IMR-90 (cell line): Measurements from ENCODE around the gene CEACAM1. TPM values are rescaled to one million over a fixed set of nuclear protein-coding genes. Genes with fewer than 3 reads are reported as not detected.

Experiments used
- ATAC-seq: fragments of 200-7000 bp; cut with Tn5 transposase; 2 replicates; pipeline ENCODE4 v1.9.1; 2020; ENCODE audit warnings: low read depth, mild to moderate bottlenecking, moderate library complexity
- BruUV-seq: library from RNA; stranded (reverse); fragments of 400-500 nt; replicated peaks from 2 replicates; lab custom pipeline; 2021; lab: Mats Ljungman, UMichigan
- CTCF ChIA-PET: fragments of 300-600 bp; formaldehyde crosslinking; extraction: SDS; loops from one replicate; lab custom pipeline; 2021; ENCODE audit warnings: antibody characterized with exemption; lab: Yijun Ruan, JAX
- POLR2A ChIA-PET: fragments of 300-600 bp; sonication (Branson Sonifier 250); formaldehyde crosslinking; loops from one replicate; lab custom pipeline; 2022; ENCODE audit warnings: antibody characterized with exemption; ENCODE audit not compliant: unreplicated experiment; lab: Charles Lee
- DNase-seq: peaks from one replicate; pipeline ENCODE4 v3.0.0; 2013
- H2AFZ ChIP-seq: replicated peaks from 2 replicates; pipeline ENCODE3; 2013; ENCODE audit warnings: low read length, mild to moderate bottlenecking; ENCODE audit not compliant: poor library complexity
- H2AK5ac ChIP-seq: 2 replicates; pipeline ENCODE4 v1.6.1; 2013; ENCODE audit warnings: low read depth, low read length, inconsistent platforms
- H2AK9ac ChIP-seq: replicated peaks from 2 replicates; pipeline ENCODE3; 2013; ENCODE audit warnings: mild to moderate bottlenecking, low read depth, low read length, moderate library complexity; ENCODE audit not compliant: poor library complexity
- H2BK120ac ChIP-seq: 2 replicates; pipeline ENCODE4 v1.6.1; 2013; ENCODE audit warnings: low read depth, low read length, inconsistent platforms
- H2BK15ac ChIP-seq: 3 replicates; pipeline ENCODE4 v1.6.1; 2013; ENCODE audit warnings: low read depth, low read length, inconsistent platforms
- H2BK20ac ChIP-seq: 2 replicates; pipeline ENCODE4 v1.6.1; 2013; ENCODE audit warnings: low read depth, mild to moderate bottlenecking, inconsistent platforms, low read length, moderate library complexity
- H2BK5ac ChIP-seq: 2 replicates; pipeline ENCODE4 v1.6.1; 2013; ENCODE audit warnings: mild to moderate bottlenecking, low read depth, low read length, inconsistent platforms; ENCODE audit not compliant: poor library complexity, severe bottlenecking
- H3K14ac ChIP-seq: replicated peaks from 2 replicates; pipeline ENCODE4 v1.6.1; 2013; ENCODE audit warnings: low read depth, low read length, inconsistent platforms
- H3K18ac ChIP-seq: 2 replicates; pipeline ENCODE4 v1.6.1; 2013; ENCODE audit warnings: low read depth, low read length, control low read depth
- H3K23ac ChIP-seq: 2 replicates; pipeline ENCODE4 v1.6.1; 2013; ENCODE audit warnings: low read depth, low read length, inconsistent platforms
- H3K27ac ChIP-seq: 2 replicates; pipeline ENCODE4 v1.5.1; 2013; ENCODE audit warnings: mild to moderate bottlenecking, control low read depth, low read length; ENCODE audit not compliant: insufficient read depth
- H3K27me3 ChIP-seq: 2 replicates; pipeline ENCODE4 v1.6.1; 2013; ENCODE audit warnings: low read length; ENCODE audit not compliant: control insufficient read depth, insufficient read depth
- H3K36me3 ChIP-seq: 2 replicates; pipeline ENCODE4 v1.6.1; 2013; ENCODE audit warnings: low read length, mixed read lengths; ENCODE audit not compliant: control insufficient read depth, insufficient read depth
- H3K4ac ChIP-seq: 2 replicates; pipeline ENCODE4 v1.6.1; 2013; ENCODE audit warnings: low read depth, low read length, inconsistent platforms
- H3K4me1 ChIP-seq: 2 replicates; pipeline ENCODE4 v1.6.1; 2013; ENCODE audit warnings: low read length, mixed read lengths; ENCODE audit not compliant: control insufficient read depth, insufficient read depth
- H3K4me2 ChIP-seq: 2 replicates; pipeline ENCODE4 v1.6.1; 2013; ENCODE audit warnings: low read depth, mild to moderate bottlenecking, control low read depth, low read length, moderate library complexity
- H3K4me3 ChIP-seq: 2 replicates; pipeline ENCODE4 v1.5.1; 2013; ENCODE audit warnings: low read depth, mild to moderate bottlenecking, control low read depth, low read length, moderate library complexity; ENCODE audit not compliant: insufficient read depth
- H3K56ac ChIP-seq: 2 replicates; pipeline ENCODE4 v1.6.1; 2013; ENCODE audit warnings: low read length, inconsistent platforms; ENCODE audit not compliant: insufficient read depth; ENCODE audit errors: extremely low read depth
- H3K79me1 ChIP-seq, 2 experiments: 2 replicates each; pipeline ENCODE4 v1.6.1; 2013; ENCODE audit warnings: low read length in 2 of 2, inconsistent platforms in 1 of 2, low read depth in 1 of 2
- H3K9ac ChIP-seq: 2 replicates; pipeline ENCODE4 v1.6.1; 2013; ENCODE audit warnings: low read depth, low read length, control low read depth
- H3K9me1 ChIP-seq: 2 replicates; pipeline ENCODE4 v1.6.1; 2013; ENCODE audit warnings: low read length, inconsistent platforms; ENCODE audit not compliant: insufficient read depth
- H3K9me3 ChIP-seq: 2 replicates; pipeline ENCODE4 v1.6.1; 2013; ENCODE audit warnings: low read length; ENCODE audit not compliant: control insufficient read depth, insufficient read depth
- H4K20me1 ChIP-seq: 2 replicates; pipeline ENCODE4 v1.6.1; 2013; ENCODE audit warnings: low read length, inconsistent platforms; ENCODE audit not compliant: insufficient read depth
- H4K5ac ChIP-seq: 2 replicates; pipeline ENCODE4 v1.6.1; 2013; ENCODE audit warnings: mild to moderate bottlenecking, low read depth, low read length, control low read depth
- H4K8ac ChIP-seq, 2 experiments: 2 replicates each; pipeline ENCODE4 v1.6.1; 2013; ENCODE audit warnings: low read depth in 2 of 2, low read length in 2 of 2, control low read depth in 1 of 2, inconsistent platforms in 1 of 2
- H4K91ac ChIP-seq: 2 replicates; pipeline ENCODE4 v1.6.1; 2013; ENCODE audit warnings: low read depth, low read length, inconsistent platforms; ENCODE audit not compliant: insufficient read depth
- BHLHE40 ChIP-seq: fragments of 150-350 bp; IDR thresholded peaks from 2 replicates; pipeline ENCODE4 v1.6.1; 2016; ENCODE audit warnings: mild to moderate bottlenecking, low read depth, low read length
- CEBPB ChIP-seq: IDR thresholded peaks from 2 replicates; pipeline ENCODE4 v1.6.1; 2012; ENCODE audit warnings: low read depth, low read length, improper control_type of control experiment
- CHD1 ChIP-seq: IDR thresholded peaks from 2 replicates; pipeline ENCODE4 v1.6.1; 2012; ENCODE audit warnings: low read depth, low read length, improper control_type of control experiment
- FOS ChIP-seq: fragments of 150-350 bp; IDR thresholded peaks from 2 replicates; pipeline ENCODE4 v1.6.1; 2016; ENCODE audit warnings: low read depth, low read length
- MAFK ChIP-seq: IDR thresholded peaks from 2 replicates; pipeline ENCODE4 v1.6.1; 2012; ENCODE audit warnings: low read depth, low read length, improper control_type of control experiment
- MAZ ChIP-seq: IDR thresholded peaks from 2 replicates; pipeline ENCODE4 v1.6.1; 2012; ENCODE audit warnings: low read depth, mild to moderate bottlenecking, low read length, improper control_type of control experiment, moderate library complexity, borderline replicate concordance
- MXI1 ChIP-seq: IDR thresholded peaks from 2 replicates; pipeline ENCODE4 v1.6.1; 2012; ENCODE audit warnings: low read depth, mild to moderate bottlenecking, low read length, moderate library complexity, borderline replicate concordance
- NFE2L2 ChIP-seq: fragments of 150-350 bp; IDR thresholded peaks from 2 replicates; pipeline ENCODE4 v1.6.1; 2016; ENCODE audit warnings: low read depth, mild to moderate bottlenecking, low read length
- POLR2A ChIP-seq: IDR thresholded peaks from 2 replicates; pipeline ENCODE4 v1.6.1; 2012; ENCODE audit warnings: mild to moderate bottlenecking, low read depth, low read length
- RAD21 ChIP-seq: IDR thresholded peaks from 2 replicates; pipeline ENCODE4 v1.6.1; 2012; ENCODE audit warnings: low read length, improper control_type of control experiment
- RCOR1 ChIP-seq: IDR thresholded peaks from 2 replicates; pipeline ENCODE4 v1.6.1; 2012; ENCODE audit warnings: mild to moderate bottlenecking, low read length, improper control_type of control experiment; ENCODE audit not compliant: insufficient replicate concordance
- RFX5 ChIP-seq: IDR thresholded peaks from 2 replicates; pipeline ENCODE4 v1.8.0; 2012; ENCODE audit warnings: low read depth, mild to moderate bottlenecking, low read length, moderate library complexity
- WGBS, 2 experiments: methylation state at CpG; one replicate each; pipeline versions ENCODE4 v1.1.5 to v1.1.7; 2013; ENCODE audit warnings: missing lambda C conversion rate in 2 of 2; ENCODE audit not compliant: insufficient read length in 1 of 2; ENCODE audit errors: extremely low coverage in 2 of 2; 5-methylcytosine and 5-hydroxymethylcytosine counted together
- dilution Hi-C: fragments of 300-500 bp; cut with HindIII; formaldehyde crosslinking; loops from one replicate; pipeline ENCODE4 v1.14.3; 2018; ENCODE audit warnings: low sequenced_read_pairs; ENCODE audit not compliant: unreplicated experiment
- in situ Hi-C: fragments of 300-500 bp; cut with MboI; formaldehyde crosslinking; loops from 3 replicates; pipeline ENCODE4 v1.14.3; 2019; ENCODE audit warnings: low sequenced_read_pairs, inconsistent platforms, mixed read lengths
- intact Hi-C: fragments of 100-400 bp; cut with micrococcal nuclease; formaldehyde crosslinking; loops from 2 replicates; pipeline ENCODE4 v1.10.0; 2022
- polyA plus RNA-seq, 3 experiments: library from polyadenylated mRNA; depleted of rRNA; stranded (reverse); fragments of >200 nt; gene quantifications; 2 replicates each; pipeline ENCODE4 v1.2.3, GENCODE V29; 2012; ENCODE audit warnings: low replicate concordance in 1 of 3
- total RNA-seq: library from RNA; depleted of rRNA; stranded (reverse); fragments of >200 nt; gene quantifications from 2 replicates; pipeline ENCODE4 v1.2.3, GENCODE V29; 2012
- TF ChIP-seq, protein P1 (sequence below): fragments of 150-350 bp; IDR thresholded peaks from 2 replicates; pipeline ENCODE4 v1.6.1; 2017; ENCODE audit warnings: mild to moderate bottlenecking, antibody characterized with exemption, low read length, low read depth
- TF ChIP-seq, protein P2 (sequence below): conservative IDR thresholded peaks from 2 replicates; pipeline ENCODE4 v1.5.1; 2012; ENCODE audit warnings: mild to moderate bottlenecking, low read depth, low read length, improper control_type of control experiment
- TF ChIP-seq, protein P3 (sequence below): fragments of 150-350 bp; IDR thresholded peaks from 2 replicates; pipeline ENCODE4 v1.6.1; 2016; ENCODE audit warnings: low read depth, mild to moderate bottlenecking, low read length, moderate library complexity, borderline replicate concordance

Gene CEACAM1
- total and polyA plus RNA-seq, 2 of the 4 experiments (the other 2 are of a cell fraction): not detected

DNA sequence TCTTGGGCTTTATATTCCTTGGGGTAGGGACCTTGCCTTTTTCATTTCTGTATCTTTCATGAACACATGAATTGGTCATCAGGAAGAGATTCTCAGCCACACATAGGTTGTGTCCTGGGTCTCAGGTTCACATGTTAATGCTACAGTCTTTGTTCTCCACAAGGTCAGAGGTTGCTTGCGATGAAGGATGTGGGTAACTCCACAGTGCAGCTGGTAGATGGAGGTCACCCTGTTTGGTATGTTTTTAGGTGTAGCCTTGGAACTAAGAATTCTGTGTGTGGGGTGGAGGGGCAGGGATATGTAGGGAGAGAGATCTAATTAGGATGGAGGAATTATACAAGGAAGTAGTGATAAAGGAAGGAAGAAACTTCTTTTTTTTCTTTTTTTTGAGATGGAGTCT lies 23.2 kb downstream of the CEACAM1 start:
- Histone ChIP-seq H2AK9ac (no peak overlapping the region), H2BK20ac (no peak overlapping the region), H2BK15ac (no peak overlapping the region), H3K79me1 (no peaks in the 10 kb centered on the region), H4K20me1 (no peaks in the 10 kb centered on the region), H3K4me3 (no peak overlapping the region), H3K23ac (no peak overlapping the region), H3K36me3 (no peaks in the 10 kb centered on the region), H3K4me1 (no peaks in the 10 kb centered on the region), H3K27me3 (peaks cover 26% of the 10 kb centered on the region), H2AK5ac (no peak overlapping the region), H3K9ac (no peak overlapping the region), H3K9me1 (no peaks in the 10 kb centered on the region; the same call in 1 of the 2 replicates), H3K27ac (no peak overlapping the region), H4K8ac (no peak overlapping the region), H2BK120ac (no peak overlapping the region), H3K9me3 (no peaks in the 10 kb centered on the region), H2BK5ac (no peak overlapping the region), H3K14ac (no peak overlapping the region), H3K4me2 (no peak overlapping the region), H4K91ac (no peak overlapping the region), H3K18ac (no peak overlapping the region), H4K5ac (no peak overlapping the region), H3K56ac (no peak overlapping the region), H3K4ac (no peak overlapping the region), H2AFZ (no peak overlapping the region)
- no peak for ATAC-seq
- DNase-seq: no peak
- in situ Hi-C loops: no loop called here
- WGBS, 2 experiments: 100% methylated on average over 1 of the region's 1 CpG; no CpG with 5 or more reads in 1 of the 2 experiments
- POLR2A ChIA-PET: no interaction called here
- dilution Hi-C loops: no loop called here
- TF ChIP-seq BHLHE40 (no peak), RCOR1 (no peak), CEBPB (no peak), MAFK (no peak), MAZ (no peak), CHD1 (no peak), RFX5 (no peak), FOS (no peak), POLR2A (no peak), RAD21 (no peak), NFE2L2 (no peak), MXI1 (no peak)
- TF ChIP-seq, protein P1, sequence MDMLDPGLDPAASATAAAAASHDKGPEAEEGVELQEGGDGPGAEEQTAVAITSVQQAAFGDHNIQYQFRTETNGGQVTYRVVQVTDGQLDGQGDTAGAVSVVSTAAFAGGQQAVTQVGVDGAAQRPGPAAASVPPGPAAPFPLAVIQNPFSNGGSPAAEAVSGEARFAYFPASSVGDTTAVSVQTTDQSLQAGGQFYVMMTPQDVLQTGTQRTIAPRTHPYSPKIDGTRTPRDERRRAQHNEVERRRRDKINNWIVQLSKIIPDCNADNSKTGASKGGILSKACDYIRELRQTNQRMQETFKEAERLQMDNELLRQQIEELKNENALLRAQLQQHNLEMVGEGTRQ: no peak
- TF ChIP-seq, protein P2, sequence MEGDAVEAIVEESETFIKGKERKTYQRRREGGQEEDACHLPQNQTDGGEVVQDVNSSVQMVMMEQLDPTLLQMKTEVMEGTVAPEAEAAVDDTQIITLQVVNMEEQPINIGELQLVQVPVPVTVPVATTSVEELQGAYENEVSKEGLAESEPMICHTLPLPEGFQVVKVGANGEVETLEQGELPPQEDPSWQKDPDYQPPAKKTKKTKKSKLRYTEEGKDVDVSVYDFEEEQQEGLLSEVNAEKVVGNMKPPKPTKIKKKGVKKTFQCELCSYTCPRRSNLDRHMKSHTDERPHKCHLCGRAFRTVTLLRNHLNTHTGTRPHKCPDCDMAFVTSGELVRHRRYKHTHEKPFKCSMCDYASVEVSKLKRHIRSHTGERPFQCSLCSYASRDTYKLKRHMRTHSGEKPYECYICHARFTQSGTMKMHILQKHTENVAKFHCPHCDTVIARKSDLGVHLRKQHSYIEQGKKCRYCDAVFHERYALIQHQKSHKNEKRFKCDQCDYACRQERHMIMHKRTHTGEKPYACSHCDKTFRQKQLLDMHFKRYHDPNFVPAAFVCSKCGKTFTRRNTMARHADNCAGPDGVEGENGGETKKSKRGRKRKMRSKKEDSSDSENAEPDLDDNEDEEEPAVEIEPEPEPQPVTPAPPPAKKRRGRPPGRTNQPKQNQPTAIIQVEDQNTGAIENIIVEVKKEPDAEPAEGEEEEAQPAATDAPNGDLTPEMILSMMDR: no peak
- TF ChIP-seq, protein P3, sequence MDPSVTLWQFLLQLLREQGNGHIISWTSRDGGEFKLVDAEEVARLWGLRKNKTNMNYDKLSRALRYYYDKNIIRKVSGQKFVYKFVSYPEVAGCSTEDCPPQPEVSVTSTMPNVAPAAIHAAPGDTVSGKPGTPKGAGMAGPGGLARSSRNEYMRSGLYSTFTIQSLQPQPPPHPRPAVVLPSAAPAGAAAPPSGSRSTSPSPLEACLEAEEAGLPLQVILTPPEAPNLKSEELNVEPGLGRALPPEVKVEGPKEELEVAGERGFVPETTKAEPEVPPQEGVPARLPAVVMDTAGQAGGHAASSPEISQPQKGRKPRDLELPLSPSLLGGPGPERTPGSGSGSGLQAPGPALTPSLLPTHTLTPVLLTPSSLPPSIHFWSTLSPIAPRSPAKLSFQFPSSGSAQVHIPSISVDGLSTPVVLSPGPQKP: no peak
- intact Hi-C loops: no loop called here
- BruUV-seq: no TSS peak
- CTCF ChIA-PET: no interaction called here
